RKO (cell line): ENCODE measurements around the gene KIFAP3.
"Not testable (repeated sequence)": the region's sequence is repeated elsewhere in the genome, so short reads cannot be mapped to it uniquely, and the experiment has no call there.

Experiments used
- DNase-seq: peaks from one replicate; pipeline ENCODE4 v3.0.0-alpha.2; 2016; ENCODE audit warnings: low spot score

The KIFAP3 gene

DNA sequence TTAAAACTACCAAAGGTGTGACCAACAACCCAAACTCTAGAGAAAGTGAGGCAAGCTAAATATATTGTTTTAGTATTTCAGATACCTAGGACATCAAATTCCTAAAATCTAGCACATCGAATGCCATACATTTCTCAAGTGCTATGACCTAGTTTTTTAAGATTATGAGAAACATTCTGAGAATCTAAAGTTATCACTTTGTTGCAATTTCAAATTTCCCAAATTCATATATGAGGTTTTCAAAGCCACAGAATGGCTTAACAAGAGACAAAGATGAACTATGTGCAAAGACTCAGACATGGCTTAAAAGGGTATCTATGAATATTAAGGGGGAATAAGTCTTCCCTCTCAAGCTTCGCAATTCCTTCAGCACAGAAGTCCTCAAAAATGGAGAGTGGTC, 187.6 kb downstream of the KIFAP3 start:
- no peak for DNase-seq

DNA sequence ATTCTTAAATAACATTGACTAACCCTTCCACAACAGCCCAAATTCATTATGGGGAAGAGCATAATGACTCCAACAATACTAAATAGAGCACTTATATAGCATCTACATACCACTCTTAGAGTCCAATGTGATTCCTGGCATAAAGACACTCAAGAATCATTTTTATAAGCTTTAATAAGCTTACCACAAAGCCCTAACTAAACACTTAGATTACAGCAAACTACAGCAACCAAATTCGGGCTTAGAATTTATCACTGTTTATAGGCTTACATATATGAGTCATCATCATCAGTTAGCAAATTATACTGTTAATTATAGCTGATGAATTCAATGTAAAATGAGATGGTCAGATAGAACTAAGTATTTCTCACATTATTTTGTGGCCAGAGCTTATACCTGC, 188.1 kb downstream of the KIFAP3 start:
- no peak for DNase-seq

DNA sequence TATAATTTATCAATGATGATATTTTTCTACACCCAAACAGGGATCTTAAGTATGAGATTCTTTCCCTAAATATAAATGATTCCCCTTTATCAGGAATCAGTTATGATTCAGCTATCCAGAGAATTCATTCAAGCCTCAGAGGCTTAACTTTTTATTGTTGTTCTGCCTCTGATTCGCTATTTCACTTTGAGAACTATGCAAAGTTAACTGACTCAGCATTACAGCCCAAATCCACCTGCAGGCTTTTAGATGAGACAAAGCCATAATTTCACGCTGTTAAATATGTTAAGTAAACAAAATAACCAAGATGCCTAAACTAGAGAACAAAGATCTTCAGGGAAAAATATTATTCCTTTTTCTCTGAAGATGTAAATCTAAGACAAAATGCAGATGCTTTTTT, 189.3 kb downstream of the KIFAP3 start:
- no peak for DNase-seq

DNA sequence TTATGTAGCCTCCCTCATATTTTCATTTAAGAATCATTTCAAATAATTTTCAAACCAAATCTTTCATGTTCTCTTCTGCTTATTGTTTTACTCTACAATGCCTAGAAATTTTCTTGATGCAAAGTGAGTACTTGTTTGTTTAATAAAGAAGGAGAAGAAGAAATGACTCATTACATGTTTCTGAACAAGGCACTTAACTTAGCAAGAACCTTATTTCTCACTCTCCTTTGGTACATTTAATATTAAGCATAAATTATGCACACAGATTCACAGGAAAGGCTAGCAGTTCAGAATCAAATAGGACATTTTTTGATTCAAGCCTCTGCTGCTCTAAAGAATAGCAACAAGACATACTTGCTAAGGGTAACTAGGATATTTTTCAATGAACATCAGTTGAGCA, 189.9 kb downstream of the KIFAP3 start:
- DNase-seq = no peak

DNA sequence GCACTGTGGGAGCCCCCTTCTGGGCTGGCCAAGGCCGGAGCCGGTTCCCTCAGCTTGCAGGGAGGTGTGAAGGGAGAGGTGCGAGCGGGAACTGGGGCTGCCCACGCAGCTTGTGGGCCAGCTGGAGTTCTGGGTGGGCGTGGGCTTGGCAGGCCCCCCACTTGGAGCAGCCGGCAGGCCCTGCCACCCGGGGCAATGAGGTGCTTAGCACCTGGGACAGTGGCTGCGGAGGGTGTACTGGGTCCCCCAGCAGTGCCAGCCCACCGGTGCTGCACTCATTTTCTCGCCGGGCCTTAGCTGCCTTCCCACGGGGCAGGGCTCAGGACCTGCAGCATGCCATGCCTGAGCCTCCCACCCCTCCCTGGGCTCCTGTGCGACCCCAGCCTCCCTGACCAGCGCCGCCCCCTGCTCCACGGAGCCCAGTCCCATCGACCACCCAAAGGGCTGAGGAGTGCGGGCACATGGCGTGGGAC, 192.4 kb downstream of the KIFAP3 start:
- no peak for DNase-seq

DNA sequence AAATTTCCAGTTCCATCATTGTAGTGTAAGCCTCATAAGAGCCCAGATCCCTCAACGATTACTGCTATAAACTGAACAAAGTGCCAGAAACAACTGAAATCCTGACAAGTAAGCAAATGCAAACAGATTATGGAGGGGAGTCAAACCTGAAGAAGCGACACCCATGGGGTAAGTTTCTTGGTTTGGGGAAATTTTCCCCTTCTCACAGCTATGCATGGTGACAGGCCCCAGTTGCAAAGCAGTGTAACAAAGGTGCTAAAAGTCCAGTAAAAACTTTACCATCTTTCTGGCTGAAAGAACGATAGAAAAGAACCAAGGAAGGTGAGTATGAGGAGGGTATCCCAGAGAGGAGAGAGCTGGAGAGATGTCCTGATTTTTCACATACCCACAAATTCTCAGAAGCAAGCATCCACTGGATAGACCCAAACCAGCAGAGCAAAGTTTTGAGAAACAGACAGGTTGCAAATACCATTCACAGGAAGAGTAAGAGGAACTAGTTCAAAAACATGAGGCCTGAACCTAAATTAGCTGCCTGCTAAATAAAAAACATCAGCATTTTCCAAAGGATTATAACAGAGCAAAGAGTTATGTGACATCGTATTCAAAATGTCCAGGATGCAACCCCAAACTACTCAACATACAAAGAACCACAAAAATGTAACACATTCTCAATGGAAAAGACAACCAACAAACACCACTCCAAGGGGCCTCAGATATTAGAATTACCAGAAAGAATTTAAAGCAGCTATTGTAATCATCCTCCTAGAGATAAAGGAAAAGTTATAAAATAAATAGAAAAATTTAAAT, 195.3 kb downstream of the KIFAP3 start:
- DNase-seq = no peak

GRCh38 chr1:169878498-169878897, 196.0 kb downstream of the KIFAP3 start:
- DNase-seq = no peak

GRCh38 chr1:169877800-169878491, 196.5 kb downstream of the KIFAP3 start:
- DNase-seq = no peak

GRCh38 chr1:169874229-169874628, 200.3 kb downstream of the KIFAP3 start:
- peak; percentile 29 for DNase-seq

DNA sequence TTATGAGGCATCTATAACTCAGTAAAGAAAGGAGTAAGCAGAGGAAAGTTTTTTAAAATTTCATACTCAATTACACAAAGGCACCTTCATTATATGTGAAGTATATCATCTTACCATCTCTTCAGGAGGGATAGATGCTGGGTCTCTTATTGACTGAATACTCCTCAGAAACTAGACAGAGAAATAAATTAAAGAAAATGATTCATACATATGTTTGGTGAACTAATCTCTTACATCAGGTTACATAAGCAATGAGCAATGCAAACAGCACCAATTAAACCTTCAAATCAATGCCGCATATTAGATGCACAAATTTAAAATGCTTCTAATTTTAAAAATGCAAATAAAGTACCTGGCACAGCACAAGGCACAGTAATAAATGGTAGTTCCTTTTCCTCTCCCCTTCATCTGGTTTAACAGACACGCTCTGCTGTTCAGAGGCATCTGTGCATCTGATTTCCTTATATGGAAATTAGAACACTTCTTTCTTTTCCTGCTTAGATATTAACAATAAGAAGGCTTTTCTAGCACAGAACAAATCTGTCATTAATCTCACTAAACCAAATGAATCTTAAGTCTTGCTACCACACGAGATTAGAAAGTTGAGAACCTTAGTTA, 200.8 kb downstream of the KIFAP3 start:
- DNase-seq = no peak

DNA sequence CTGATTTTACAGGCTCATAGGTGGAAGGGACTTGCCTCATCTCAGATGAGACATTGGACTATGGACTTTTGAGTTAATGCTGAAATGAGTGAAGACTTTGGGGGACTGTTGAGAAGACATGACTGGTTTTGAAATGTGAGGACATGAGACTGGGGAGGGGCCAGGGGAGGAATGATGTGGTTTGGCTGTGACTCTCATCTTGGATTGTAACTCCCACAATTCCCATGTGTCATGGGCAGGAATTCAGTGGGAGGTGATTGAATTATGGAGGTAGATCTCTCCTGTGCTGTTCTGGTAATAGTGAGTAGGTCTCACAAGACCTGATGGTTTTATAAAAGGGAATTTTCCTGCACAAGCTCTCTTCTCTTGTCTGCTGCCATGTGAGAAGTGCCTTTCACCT, 201.6 kb downstream of the KIFAP3 start:
- DNase-seq = no peak

DNA sequence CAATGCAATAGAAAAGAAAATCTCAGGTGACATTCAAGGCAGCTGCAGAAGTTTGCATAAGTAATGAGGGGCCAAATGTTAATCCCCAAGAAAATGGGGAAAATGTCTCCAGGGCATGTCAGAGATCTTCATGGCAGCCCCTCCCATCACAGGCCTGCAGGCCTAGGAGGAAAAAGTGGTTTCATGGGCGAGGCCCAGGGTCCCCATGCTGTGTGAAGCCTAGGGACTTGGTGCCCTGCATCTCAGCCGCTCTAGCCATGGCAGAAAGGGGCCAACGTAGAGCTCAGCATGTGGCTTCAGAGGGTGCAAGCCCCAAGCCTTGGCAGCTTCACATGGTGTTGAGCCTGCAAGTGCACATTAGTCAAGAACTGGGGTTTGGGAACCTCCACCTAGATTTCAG, 202.5 kb downstream of the KIFAP3 start:
- not testable (repeated sequence) for DNase-seq
